ENCODE measurements around the gene KCNJ6.

DNA sequence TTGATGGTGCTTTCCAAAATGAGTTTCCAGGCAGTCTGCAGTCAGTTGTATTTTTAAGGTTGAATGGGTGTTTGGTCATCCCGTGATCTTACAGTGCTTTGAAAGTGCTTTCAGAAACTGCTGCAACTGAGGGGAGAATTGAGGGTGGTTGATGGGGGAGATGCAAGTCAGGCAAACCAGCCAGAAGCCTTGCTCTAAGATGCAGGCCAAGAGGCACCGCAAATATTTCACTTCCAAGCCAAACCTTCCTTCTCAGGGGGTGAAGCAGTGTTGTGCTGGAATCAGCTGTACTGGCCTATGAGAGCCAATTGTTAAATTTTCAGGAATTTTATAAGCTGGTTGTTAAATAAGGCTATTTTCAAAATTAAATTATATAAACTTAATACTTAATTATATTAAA is 151.6 kb downstream of the KCNJ6 start:
- TF ChIP-seq EZH2 (IDR thresholded peaks at IDR 0.05; ENCODE audit: insufficient read depth, low read length) (no peak), CTCF (IDR thresholded peaks at IDR 0.05; ENCODE audit: insufficient read depth, low read depth, low read length) (no peak)

Measured in astrocyte (in vitro differentiated cells and primary cell).